HPDE6-E6E7 (cell line): ENCODE measurements around the gene PREB.
"Not testable (repeated sequence)": the region's sequence is repeated elsewhere in the genome, so short reads cannot be mapped to it uniquely, and the experiment has no call there.

Experiments
- DNase-seq: peaks from one replicate; pipeline ENCODE4 v3.0.0; 2011; ENCODE audit warnings: missing footprints; ENCODE audit errors: extremely low spot score

Gene PREB

GRCh38 chr2:27127883-27128667 lies 6.4 kb downstream of the PREB start:
- DNase-seq = no peak

- DNase-seq = no peak
These were observed 8.2 kb downstream of the PREB start for GRCh38 chr2:27126252-27126710.

GRCh38 chr2:27125104-27125503 lies 9.3 kb downstream of the PREB start:
- DNase-seq = no peak

GRCh38 chr2:27123302-27124150 lies 10.9 kb downstream of the PREB start, which contains the start of gene ABHD1:
ABHD1 (plus strand) TSS chr2:27123815; CDS start chr2:27123949, 134 bp downstream.
- DNase-seq = peak; percentile 37

GRCh38 chr2:27122791-27123190 lies 11.6 kb downstream of the PREB start:
- no peak for DNase-seq

GRCh38 chr2:27121906-27122305 lies 12.5 kb downstream of the PREB start:
- DNase-seq = no peak

- not testable (repeated sequence) for DNase-seq
These were observed 15.1 kb downstream of the PREB start for GRCh38 chr2:27119330-27119670.

GRCh38 chr2:27118525-27119329 lies 15.7 kb downstream of the PREB start, which contains the start of gene CGREF1:
CGREF1 (minus strand) TSS chr2:27119128; CDS start chr2:27104366, 14,762 bp downstream.
- DNase-seq = no peak

- no peak for DNase-seq
These were observed 16.4 kb downstream of the PREB start for GRCh38 chr2:27117995-27118524.

- no peak for DNase-seq
These were observed 18.9 kb downstream of the PREB start for GRCh38 chr2:27115519-27115918.

GRCh38 chr2:27111392-27112078 lies 22.9 kb downstream of the PREB start:
- not testable (repeated sequence) for DNase-seq

GRCh38 chr2:27110603-27111352 lies 23.7 kb downstream of the PREB start:
- DNase-seq = not testable (repeated sequence)

- DNase-seq = no peak
These were observed 25.4 kb downstream of the PREB start for GRCh38 chr2:27109083-27109482.

- DNase-seq = no peak
These were observed 26.2 kb downstream of the PREB start for GRCh38 chr2:27108221-27108620.

GRCh38 chr2:27105981-27106380 lies 28.5 kb downstream of the PREB start:
- no peak for DNase-seq

- DNase-seq = no peak
These were observed 32.1 kb downstream of the PREB start for GRCh38 chr2:27102329-27102728.

- no peak for DNase-seq
These were observed 34.4 kb downstream of the PREB start for GRCh38 chr2:27100036-27100435.

- no peak for DNase-seq
These were observed 35.0 kb downstream of the PREB start for GRCh38 chr2:27099334-27099955.

GRCh38 chr2:27097341-27097740 lies 37.1 kb downstream of the PREB start:
- no peak for DNase-seq
